LNCAP (cell line): ENCODE data around the gene ARIH1.
A peak's percentile ranks its signal among the peaks of the same experiment; 100 is the strongest.

Source experiments
- CTCF ChIP-seq: fragments of 450-650 bp; IDR thresholded peaks from 2 replicates; pipeline ENCODE4 v1.5.1; 2017; ENCODE audit warnings: mild to moderate bottlenecking

ARIH1 gene

GRCh38 chr15:72564091-72564490 lies 90.0 kb downstream of the ARIH1 start:
- TF ChIP-seq CTCF: no peak

- TF ChIP-seq CTCF: no peak
Observed at GRCh38 chr15:72566973-72567372, 92.8 kb downstream of the ARIH1 start.

GRCh38 chr15:72570059-72570458 lies 95.9 kb downstream of the ARIH1 start:
- TF ChIP-seq CTCF: no peak

- no peak for TF ChIP-seq CTCF
Observed at GRCh38 chr15:72579814-72580213, 105.7 kb downstream of the ARIH1 start.

- no peak for TF ChIP-seq CTCF
Observed at GRCh38 chr15:72584006-72584405, 109.9 kb downstream of the ARIH1 start.

GRCh38 chr15:72585025-72585424 lies 110.9 kb downstream of the ARIH1 start:
- no peak for TF ChIP-seq CTCF

- peak; percentile 47; the same call in 1 of the 2 replicates for TF ChIP-seq CTCF
Observed at GRCh38 chr15:72585476-72586058, 111.4 kb downstream of the ARIH1 start.

- TF ChIP-seq CTCF: no peak
Observed at GRCh38 chr15:72588096-72588495, 114.0 kb downstream of the ARIH1 start.
